ENCODE results near the gene AKAP13. TPM values are rescaled to one million over a fixed set of nuclear protein-coding genes. Genes with fewer than 3 reads are reported as not detected.

AKAP13 gene
- total and polyA plus RNA-seq, 2 experiments from 2014 or later: 53.1 to 108 TPM

DNA sequence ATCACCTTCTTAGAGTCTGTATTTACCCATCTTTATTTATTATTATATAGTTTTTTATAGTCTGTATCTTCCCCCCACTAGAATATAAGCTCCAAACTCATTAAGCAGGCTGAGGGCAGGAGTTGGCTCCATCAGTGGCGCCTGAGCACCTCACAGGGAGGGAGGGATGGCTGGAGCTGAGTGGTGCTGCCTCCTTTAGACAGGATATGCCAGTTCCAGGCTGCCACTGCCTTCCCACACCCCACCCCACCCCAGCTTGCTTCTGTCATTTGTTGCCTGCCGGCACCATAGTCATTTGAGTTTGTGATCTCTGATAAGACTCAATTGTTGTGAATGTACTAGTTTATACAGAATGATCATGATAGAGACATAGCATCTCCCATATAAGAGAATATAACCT, 328.8 kb downstream of the AKAP13 start:
- Histone ChIP-seq H3K36me3 (peaks cover 5% of the 10 kb centered on the region), H3K9me3 (ENCODE audit: low read depth) (no peaks in the 10 kb centered on the region), H3K27ac (peak overlapping the region; percentile 96), H3K4me3 (no peak overlapping the region), H3K4me1 (ENCODE audit: low read depth) (peaks cover 55% of the 10 kb centered on the region), H3K27me3 (no peaks in the 10 kb centered on the region)
- TF ChIP-seq, protein P1, sequence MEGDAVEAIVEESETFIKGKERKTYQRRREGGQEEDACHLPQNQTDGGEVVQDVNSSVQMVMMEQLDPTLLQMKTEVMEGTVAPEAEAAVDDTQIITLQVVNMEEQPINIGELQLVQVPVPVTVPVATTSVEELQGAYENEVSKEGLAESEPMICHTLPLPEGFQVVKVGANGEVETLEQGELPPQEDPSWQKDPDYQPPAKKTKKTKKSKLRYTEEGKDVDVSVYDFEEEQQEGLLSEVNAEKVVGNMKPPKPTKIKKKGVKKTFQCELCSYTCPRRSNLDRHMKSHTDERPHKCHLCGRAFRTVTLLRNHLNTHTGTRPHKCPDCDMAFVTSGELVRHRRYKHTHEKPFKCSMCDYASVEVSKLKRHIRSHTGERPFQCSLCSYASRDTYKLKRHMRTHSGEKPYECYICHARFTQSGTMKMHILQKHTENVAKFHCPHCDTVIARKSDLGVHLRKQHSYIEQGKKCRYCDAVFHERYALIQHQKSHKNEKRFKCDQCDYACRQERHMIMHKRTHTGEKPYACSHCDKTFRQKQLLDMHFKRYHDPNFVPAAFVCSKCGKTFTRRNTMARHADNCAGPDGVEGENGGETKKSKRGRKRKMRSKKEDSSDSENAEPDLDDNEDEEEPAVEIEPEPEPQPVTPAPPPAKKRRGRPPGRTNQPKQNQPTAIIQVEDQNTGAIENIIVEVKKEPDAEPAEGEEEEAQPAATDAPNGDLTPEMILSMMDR (IDR thresholded peaks at IDR 0.05; ENCODE audit: low read depth, low read length): no peak
- no peak for DNase-seq (ENCODE audit: low read depth in 1 of 2, low spot score in 1 of 2)

DNA sequence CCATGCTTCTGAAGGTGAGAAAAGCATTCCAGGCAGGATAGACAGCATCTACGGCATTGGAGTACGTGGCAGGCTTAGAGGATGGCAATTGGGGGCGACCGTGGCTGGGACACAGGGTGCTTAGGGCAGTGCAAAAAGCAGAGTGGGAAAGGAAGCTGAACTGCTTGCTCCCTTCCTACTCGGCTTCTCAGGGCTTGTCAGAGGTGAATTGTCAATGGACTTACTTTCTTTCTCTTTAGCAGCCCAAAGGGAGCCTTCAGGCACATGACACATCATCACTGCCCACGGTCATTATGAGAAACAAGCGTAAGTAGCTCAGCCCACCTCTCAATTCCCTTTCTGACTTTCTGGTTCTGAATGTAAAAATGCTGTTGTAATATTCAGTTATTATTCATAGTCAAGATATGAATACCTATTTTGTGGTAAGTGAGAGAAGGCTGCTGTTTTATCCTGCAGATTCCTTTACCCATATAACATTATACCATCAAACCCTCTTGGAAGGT, 330.0 kb downstream of the AKAP13 start:
- H3K4me3 ChIP-seq: no peak overlapping the region
- peaks cover 46% of the 10 kb centered on the region for H3K4me1 ChIP-seq (ENCODE audit: low read depth)
- H3K27ac ChIP-seq: peak overlapping the region; percentile 61
- TF ChIP-seq, protein P1 (IDR thresholded peaks at IDR 0.05; ENCODE audit: low read depth, low read length): no peak
- H3K9me3 ChIP-seq (ENCODE audit: low read depth): no peaks in the 10 kb centered on the region
- H3K27me3 ChIP-seq: no peaks in the 10 kb centered on the region
- DNase-seq (ENCODE audit: low read depth in 1 of 2, low spot score in 1 of 2): no peak
- peaks cover 5% of the 10 kb centered on the region for H3K36me3 ChIP-seq

DNA sequence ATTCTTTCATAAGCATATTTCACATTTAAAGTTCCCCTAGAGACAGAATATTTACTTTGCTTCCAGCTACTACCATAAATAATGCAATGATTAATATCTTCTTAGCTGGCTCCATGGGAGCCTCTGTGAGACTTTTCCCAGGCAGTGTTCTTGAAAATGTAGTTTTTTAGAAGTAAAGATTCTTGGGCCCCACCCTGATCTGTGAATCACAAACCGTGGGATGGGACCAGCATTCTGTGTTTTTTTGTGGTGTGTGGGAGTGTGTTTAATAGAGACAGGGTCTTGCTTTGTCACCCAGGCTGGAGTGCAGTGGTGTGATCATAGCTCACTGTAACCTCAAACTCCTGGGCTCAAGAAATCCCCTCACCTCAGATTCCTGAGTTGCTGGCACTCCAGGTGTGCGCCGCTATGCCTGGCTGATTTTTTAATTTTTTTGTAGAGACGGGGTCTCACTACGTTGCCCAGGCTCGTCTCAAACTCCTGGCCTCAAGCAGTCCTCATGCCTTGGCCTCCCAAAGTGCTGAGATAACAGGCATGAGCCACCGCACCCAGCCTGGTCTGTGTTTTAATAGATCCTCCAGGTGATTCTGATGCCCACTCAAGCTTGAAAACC, 331.3 kb downstream of the AKAP13 start:
- TF ChIP-seq, protein P1 (IDR thresholded peaks at IDR 0.05; ENCODE audit: low read depth, low read length): no peak
- no peak for DNase-seq (ENCODE audit: low read depth in 1 of 2, low spot score in 1 of 2)
- H3K9me3 ChIP-seq (ENCODE audit: low read depth): no peaks in the 10 kb centered on the region
- no peaks in the 10 kb centered on the region for H3K27me3 ChIP-seq
- no peak overlapping the region for H3K27ac ChIP-seq
- peaks cover 5% of the 10 kb centered on the region for H3K36me3 ChIP-seq
- H3K4me1 ChIP-seq (ENCODE audit: low read depth): peaks cover 46% of the 10 kb centered on the region
- H3K4me3 ChIP-seq: no peak overlapping the region

DNA sequence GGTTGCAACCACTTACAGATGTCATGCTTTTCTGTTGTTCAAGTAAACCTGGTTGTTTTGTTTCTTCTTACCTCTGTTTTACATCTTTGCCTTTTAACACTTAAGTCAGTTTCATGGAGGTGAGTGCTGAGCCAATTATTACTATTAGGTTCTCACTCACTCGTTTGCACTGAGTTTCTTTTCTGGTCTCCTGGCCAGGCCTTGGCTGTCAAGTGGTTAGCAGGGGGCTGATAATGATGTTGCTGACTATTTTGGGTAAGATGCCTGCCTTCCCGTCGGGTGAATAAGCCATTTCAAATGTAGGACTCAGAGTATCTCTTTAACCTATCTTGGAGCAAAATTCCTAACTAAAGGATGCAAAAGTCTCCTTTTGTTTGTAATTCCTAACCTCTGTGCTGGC, 335.9 kb downstream of the AKAP13 start:
- Histone ChIP-seq H3K4me1 (ENCODE audit: low read depth) (peaks cover 22% of the 10 kb centered on the region), H3K36me3 (peaks cover 22% of the 10 kb centered on the region), H3K27me3 (no peaks in the 10 kb centered on the region), H3K9me3 (ENCODE audit: low read depth) (no peaks in the 10 kb centered on the region), H3K4me3 (peak overlapping the region; percentile 5), H3K27ac (peak overlapping the region; percentile 73)
- DNase-seq (ENCODE audit: low read depth in 1 of 2, low spot score in 1 of 2): peak in 1 of 2 donors; percentile 58
- TF ChIP-seq, protein P1 (IDR thresholded peaks at IDR 0.05; ENCODE audit: low read depth, low read length): no peak

DNA sequence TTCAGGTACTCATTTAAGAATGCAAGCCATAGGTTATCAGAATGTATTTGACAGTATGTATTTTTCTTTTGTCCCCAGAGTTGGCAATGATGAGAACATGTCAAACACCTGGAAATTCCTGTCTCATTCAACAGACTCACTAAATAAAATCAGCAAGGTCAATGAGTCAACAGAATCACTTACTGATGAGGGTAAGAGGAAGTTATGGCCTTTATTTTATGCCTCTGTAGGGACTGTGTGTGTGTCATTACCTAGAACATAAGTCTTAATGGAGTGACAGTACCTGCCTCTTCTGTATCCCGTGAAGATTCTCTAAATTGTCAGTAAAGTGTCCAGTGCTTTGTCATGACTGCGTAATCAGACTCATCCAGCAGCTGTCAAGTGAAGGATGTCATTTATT, 336.8 kb downstream of the AKAP13 start:
- no peak for DNase-seq (ENCODE audit: low read depth in 1 of 2, low spot score in 1 of 2)
- TF ChIP-seq, protein P1 (IDR thresholded peaks at IDR 0.05; ENCODE audit: low read depth, low read length): no peak
- no peaks in the 10 kb centered on the region for H3K9me3 ChIP-seq (ENCODE audit: low read depth)
- peaks cover 25% of the 10 kb centered on the region for H3K4me1 ChIP-seq (ENCODE audit: low read depth)
- peaks cover 30% of the 10 kb centered on the region for H3K36me3 ChIP-seq
- H3K4me3 ChIP-seq: no peak overlapping the region
- H3K27me3 ChIP-seq: no peaks in the 10 kb centered on the region
- H3K27ac ChIP-seq: peak overlapping the region; percentile 73
